Brain microvascular endothelial cell (primary cell): ENCODE results near the gene ADGRG7.

ENCODE experiments used
- DNase-seq: peaks from one replicate; pipeline ENCODE4 v3.0.0-alpha.2; 2020
- H3K27ac ChIP-seq: fragments of 250-450 bp; sonication (Bioruptor Pico); 2 replicates; pipeline ENCODE4 v1.5.1; 2020; ENCODE audit warnings: mild to moderate bottlenecking, moderate library complexity
- H3K27me3 ChIP-seq: fragments of 250-450 bp; sonication (Bioruptor Pico); replicated peaks from 2 replicates; pipeline ENCODE4 v1.5.1; 2020; ENCODE audit warnings: mild to moderate bottlenecking
- H3K36me3 ChIP-seq: fragments of 250-450 bp; sonication (Bioruptor Pico); replicated peaks from 2 replicates; pipeline ENCODE4 v1.5.1; 2020; ENCODE audit warnings: mild to moderate bottlenecking
- H3K4me3 ChIP-seq: 2 replicates; pipeline ENCODE4 v1.5.1; 2011; ENCODE audit warnings: low read depth, mild to moderate bottlenecking, control low read depth, low read length, moderate library complexity
- in situ Hi-C: cut with HindIII; loops from 2 replicates; pipeline ENCODE4 v1.10.0; 2017; ENCODE audit warnings: low sequenced_read_pairs, low pct_ligation_motif_present
- TF ChIP-seq, protein P1 (sequence below): IDR thresholded peaks from 2 replicates; pipeline ENCODE4 v1.5.1; 2011; ENCODE audit warnings: low read depth, mild to moderate bottlenecking, moderate library complexity, low read length, control low read depth, inconsistent platforms; ENCODE audit errors: missing control alignments

The ADGRG7 gene

GRCh38 chr3:100696161-100696560 lies 86.8 kb downstream of the ADGRG7 start:
- DNase-seq: no peak
- in situ Hi-C loops: no loop called here
- Histone ChIP-seq H3K4me3 (no peak overlapping the region), H3K27me3 (no peaks in the 10 kb centered on the region), H3K36me3 (no peaks in the 10 kb centered on the region), H3K27ac (no peak overlapping the region)
- TF ChIP-seq, protein P1, sequence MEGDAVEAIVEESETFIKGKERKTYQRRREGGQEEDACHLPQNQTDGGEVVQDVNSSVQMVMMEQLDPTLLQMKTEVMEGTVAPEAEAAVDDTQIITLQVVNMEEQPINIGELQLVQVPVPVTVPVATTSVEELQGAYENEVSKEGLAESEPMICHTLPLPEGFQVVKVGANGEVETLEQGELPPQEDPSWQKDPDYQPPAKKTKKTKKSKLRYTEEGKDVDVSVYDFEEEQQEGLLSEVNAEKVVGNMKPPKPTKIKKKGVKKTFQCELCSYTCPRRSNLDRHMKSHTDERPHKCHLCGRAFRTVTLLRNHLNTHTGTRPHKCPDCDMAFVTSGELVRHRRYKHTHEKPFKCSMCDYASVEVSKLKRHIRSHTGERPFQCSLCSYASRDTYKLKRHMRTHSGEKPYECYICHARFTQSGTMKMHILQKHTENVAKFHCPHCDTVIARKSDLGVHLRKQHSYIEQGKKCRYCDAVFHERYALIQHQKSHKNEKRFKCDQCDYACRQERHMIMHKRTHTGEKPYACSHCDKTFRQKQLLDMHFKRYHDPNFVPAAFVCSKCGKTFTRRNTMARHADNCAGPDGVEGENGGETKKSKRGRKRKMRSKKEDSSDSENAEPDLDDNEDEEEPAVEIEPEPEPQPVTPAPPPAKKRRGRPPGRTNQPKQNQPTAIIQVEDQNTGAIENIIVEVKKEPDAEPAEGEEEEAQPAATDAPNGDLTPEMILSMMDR: no peak

- no peak overlapping the region for H3K27ac ChIP-seq
- H3K36me3 ChIP-seq: no peaks in the 10 kb centered on the region
- TF ChIP-seq, protein P1: no peak
- no peaks in the 10 kb centered on the region for H3K27me3 ChIP-seq
- H3K4me3 ChIP-seq: no peak overlapping the region
- in situ Hi-C loops: no loop called here
- no peak for DNase-seq
Measured at GRCh38 chr3:100697172-100697571, 87.8 kb downstream of the ADGRG7 start.

DNA sequence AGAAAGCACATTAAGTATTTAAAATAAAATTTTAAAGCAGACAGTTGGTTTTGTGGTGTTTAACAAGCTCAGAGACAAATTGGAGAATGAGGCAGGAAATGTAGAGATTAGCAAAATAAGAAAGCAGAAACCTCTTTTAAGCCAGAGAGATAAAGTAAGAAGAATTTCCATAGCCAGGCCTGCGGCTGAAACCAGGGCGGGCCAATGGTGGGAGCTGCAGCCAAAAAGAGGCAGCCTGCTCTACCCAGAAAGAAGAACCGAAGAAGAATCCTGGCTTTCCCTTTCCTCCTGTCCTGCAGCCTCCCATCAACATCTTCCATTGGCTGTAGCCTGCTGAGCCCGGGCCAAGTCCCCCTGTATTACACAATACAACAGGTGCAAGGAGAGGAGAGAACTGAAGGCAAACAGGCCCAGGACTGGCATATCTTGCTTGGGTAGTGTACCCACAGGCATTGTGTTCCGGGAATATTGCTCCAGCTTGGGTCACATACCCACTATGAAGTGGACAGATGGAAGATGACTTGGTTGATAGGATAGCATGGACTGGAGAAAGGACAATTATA lies 88.4 kb downstream of the ADGRG7 start:
- no peak overlapping the region for H3K4me3 ChIP-seq
- no peaks in the 10 kb centered on the region for H3K27me3 ChIP-seq
- H3K36me3 ChIP-seq: no peaks in the 10 kb centered on the region
- in situ Hi-C loops: no loop called here
- DNase-seq: no peak
- no peak overlapping the region for H3K27ac ChIP-seq
- TF ChIP-seq, protein P1: no peak

GRCh38 chr3:100698736-100699135 lies 89.3 kb downstream of the ADGRG7 start:
- in situ Hi-C loops: no loop called here
- Histone ChIP-seq H3K36me3 (no peaks in the 10 kb centered on the region), H3K27ac (no peak overlapping the region), H3K27me3 (no peaks in the 10 kb centered on the region), H3K4me3 (no peak overlapping the region)
- no peak for DNase-seq
- TF ChIP-seq, protein P1: no peak

- no peak for DNase-seq
- H3K27me3 ChIP-seq: no peaks in the 10 kb centered on the region
- TF ChIP-seq, protein P1: no peak
- H3K27ac ChIP-seq: no peak overlapping the region
- in situ Hi-C loops: no loop called here
- no peak overlapping the region for H3K4me3 ChIP-seq
- H3K36me3 ChIP-seq: no peaks in the 10 kb centered on the region
Measured at GRCh38 chr3:100700708-100701107, 91.3 kb downstream of the ADGRG7 start.

DNA sequence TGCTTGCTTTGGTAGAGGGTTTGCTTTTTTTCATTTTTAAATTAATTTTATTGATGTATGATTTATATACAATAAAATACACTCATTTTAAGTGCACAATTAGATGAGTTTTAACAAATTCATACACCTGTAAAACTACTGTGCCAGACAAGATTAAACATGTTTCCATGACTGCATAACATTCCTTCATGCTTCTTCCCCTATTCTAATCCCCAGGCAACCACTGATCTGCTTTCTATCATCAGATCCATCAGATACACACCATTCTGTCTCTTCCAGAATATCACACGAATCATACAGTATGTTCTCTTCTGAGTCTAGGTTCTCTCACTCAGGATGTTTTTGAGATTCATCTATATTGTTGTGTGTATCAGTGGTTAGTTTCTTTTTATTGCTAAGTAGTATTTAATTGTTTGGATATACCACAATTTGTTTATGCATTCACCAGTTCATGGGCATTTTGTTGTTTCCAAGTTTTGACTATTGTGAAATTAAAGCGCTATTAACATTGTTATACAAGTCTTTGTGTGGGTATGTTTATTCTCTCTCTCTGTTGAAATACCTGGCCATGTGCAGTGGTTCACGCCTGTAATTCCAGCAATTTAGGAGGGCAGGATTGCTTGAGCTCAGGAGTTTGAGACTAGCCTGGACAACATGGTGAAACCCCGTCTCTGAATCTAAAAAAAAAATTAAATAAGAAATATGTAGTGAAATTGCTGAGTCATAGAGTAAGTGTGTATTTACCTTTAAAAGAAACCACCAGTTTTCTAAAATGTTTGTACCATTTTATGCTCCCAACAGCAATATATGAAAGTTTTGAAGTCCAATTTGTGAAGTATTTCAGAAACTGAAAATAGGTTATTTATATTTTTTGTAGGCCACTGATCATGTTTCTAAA lies 92.9 kb downstream of the ADGRG7 start:
- no peak overlapping the region for H3K4me3 ChIP-seq
- no peaks in the 10 kb centered on the region for H3K27me3 ChIP-seq
- DNase-seq: no peak
- H3K27ac ChIP-seq: no peak overlapping the region
- in situ Hi-C loops: no loop called here
- H3K36me3 ChIP-seq: no peaks in the 10 kb centered on the region
- TF ChIP-seq, protein P1: no peak
